ENCODE results near the gene RBBP7.

RBBP7 gene

GRCh38 chrX:16870095-16870861 is at the start of gene RBBP7:
RBBP7 (minus strand) TSS chrX:16870362; CDS start chrX:16870053, 309 bp downstream.
- Histone ChIP-seq H3K27me3 (ENCODE audit: control insufficient read depth, insufficient read depth, low read length) (no peaks in the 10 kb centered on the region), H3K79me2 (peaks cover 18% of the 10 kb centered on the region), H2AFZ (peak within 1 kb of the TSS; percentile 81), H3K9me3 (ENCODE audit: control insufficient read depth, low read length) (no peaks in the 10 kb centered on the region), H3K4me1 (peaks cover 3% of the 10 kb centered on the region), H3K4me3 (ENCODE audit: low read depth, low read length) (peak within 1 kb of the TSS; percentile 70), H3K36me3 (ENCODE audit: control insufficient read depth, insufficient read depth, low read length) (no peaks in the 10 kb centered on the region), H3K4me2 (ENCODE audit: low read length) (peak within 1 kb of the TSS; percentile 73), H3K9ac (peak within 1 kb of the TSS; percentile 72), H3K27ac (peak within 1 kb of the TSS; percentile 97)
- TF ChIP-seq CTCF (IDR thresholded peaks at IDR 0.05) = no peak

- Histone ChIP-seq H3K4me2 (ENCODE audit: low read length) (no peak overlapping the region), H3K9me3 (ENCODE audit: control insufficient read depth, low read length) (no peaks in the 10 kb centered on the region), H3K9ac (no peak overlapping the region), H3K4me3 (ENCODE audit: low read depth, low read length) (no peak overlapping the region), H3K4me1 (no peaks in the 10 kb centered on the region), H3K27me3 (ENCODE audit: control insufficient read depth, insufficient read depth, low read length) (no peaks in the 10 kb centered on the region), H3K27ac (no peak overlapping the region), H2AFZ (no peak overlapping the region), H3K79me2 (no peaks in the 10 kb centered on the region), H3K36me3 (ENCODE audit: control insufficient read depth, insufficient read depth, low read length) (no peaks in the 10 kb centered on the region)
- TF ChIP-seq CTCF (IDR thresholded peaks at IDR 0.05) = no peak
These were observed 48.8 kb upstream of the RBBP7 start for GRCh38 chrX:16918979-16919378.

- Histone ChIP-seq H3K27me3 (ENCODE audit: control insufficient read depth, insufficient read depth, low read length) (no peaks in the 10 kb centered on the region), H3K27ac (no peak overlapping the region), H3K79me2 (no peaks in the 10 kb centered on the region), H2AFZ (no peak overlapping the region), H3K36me3 (ENCODE audit: control insufficient read depth, insufficient read depth, low read length) (no peaks in the 10 kb centered on the region), H3K4me3 (ENCODE audit: low read depth, low read length) (no peak overlapping the region), H3K9me3 (ENCODE audit: control insufficient read depth, low read length) (no peaks in the 10 kb centered on the region), H3K4me1 (no peaks in the 10 kb centered on the region), H3K4me2 (ENCODE audit: low read length) (no peak overlapping the region), H3K9ac (no peak overlapping the region)
- TF ChIP-seq CTCF (IDR thresholded peaks at IDR 0.05) = no peak
These were observed 47.0 kb upstream of the RBBP7 start for GRCh38 chrX:16917120-16917519.

- no peaks in the 10 kb centered on the region for H3K4me1 ChIP-seq
- H3K4me2 ChIP-seq (ENCODE audit: low read length) = no peak overlapping the region
- no peak overlapping the region for H3K4me3 ChIP-seq (ENCODE audit: low read depth, low read length)
- no peaks in the 10 kb centered on the region for H3K79me2 ChIP-seq
- H3K9me3 ChIP-seq (ENCODE audit: control insufficient read depth, low read length) = no peaks in the 10 kb centered on the region
- no peak overlapping the region for H3K27ac ChIP-seq
- TF ChIP-seq CTCF (IDR thresholded peaks at IDR 0.05) = no peak
- no peak overlapping the region for H2AFZ ChIP-seq
- H3K9ac ChIP-seq = no peak overlapping the region
- H3K27me3 ChIP-seq (ENCODE audit: control insufficient read depth, insufficient read depth, low read length) = no peaks in the 10 kb centered on the region
- H3K36me3 ChIP-seq (ENCODE audit: control insufficient read depth, insufficient read depth, low read length) = no peaks in the 10 kb centered on the region
These were observed 46.4 kb upstream of the RBBP7 start for GRCh38 chrX:16916561-16916960.

- TF ChIP-seq CTCF (IDR thresholded peaks at IDR 0.05) = no peak
- H3K36me3 ChIP-seq (ENCODE audit: control insufficient read depth, insufficient read depth, low read length) = no peaks in the 10 kb centered on the region
- no peak overlapping the region for H3K27ac ChIP-seq
- H3K9me3 ChIP-seq (ENCODE audit: control insufficient read depth, low read length) = no peaks in the 10 kb centered on the region
- no peak overlapping the region for H2AFZ ChIP-seq
- no peaks in the 10 kb centered on the region for H3K27me3 ChIP-seq (ENCODE audit: control insufficient read depth, insufficient read depth, low read length)
- no peak overlapping the region for H3K4me3 ChIP-seq (ENCODE audit: low read depth, low read length)
- no peak overlapping the region for H3K4me2 ChIP-seq (ENCODE audit: low read length)
- H3K79me2 ChIP-seq = no peaks in the 10 kb centered on the region
- H3K9ac ChIP-seq = no peak overlapping the region
- H3K4me1 ChIP-seq = no peaks in the 10 kb centered on the region
These were observed 43.9 kb upstream of the RBBP7 start for GRCh38 chrX:16914058-16914457.
